Effector memory CD8-positive, alpha-beta T cell (primary cell): Measurements from ENCODE around the gene NPNT.

Experiments
- ATAC-seq: fragments of 150-1000 bp; cut with Tn5 transposase; replicated peaks from 2 replicates; pipeline ENCODE4 v1.10.0; 2021; ENCODE audit warnings: mild to moderate bottlenecking, moderate library complexity
- DNase-seq, 3 experiments: peaks; one replicate each; pipeline ENCODE4 v3.0.0; 2021
- H3K27ac Mint-ChIP-seq, 2 donors: one replicate each; pipeline ENCODE4 v1.8.0; 2022; ENCODE audit warnings: mild to moderate bottlenecking in 2 of 2, mixed read lengths in 2 of 2, moderate library complexity in 2 of 2
- H3K27me3 Mint-ChIP-seq, 2 donors: one replicate each; pipeline ENCODE4 v1.8.0; 2022; ENCODE audit warnings: mixed read lengths in 2 of 2
- H3K36me3 Mint-ChIP-seq: one replicate; pipeline ENCODE4 v1.8.0; 2022; ENCODE audit warnings: mild to moderate bottlenecking, moderate library complexity, mixed read lengths; ENCODE audit not compliant: insufficient read depth
- H3K4me1 Mint-ChIP-seq, 2 donors: one replicate each; pipeline ENCODE4 v1.8.0; 2022; ENCODE audit warnings: low read depth in 2 of 2, mixed read lengths in 2 of 2
- H3K4me3 Mint-ChIP-seq, 2 donors: one replicate each; pipeline ENCODE4 v1.8.0; 2022; ENCODE audit warnings: mild to moderate bottlenecking in 2 of 2, mixed read lengths in 2 of 2, moderate library complexity in 2 of 2
- H3K9me3 Mint-ChIP-seq, 2 donors: one replicate each; pipeline ENCODE4 v1.8.0; 2022; ENCODE audit warnings: mixed read lengths in 2 of 2

The NPNT gene

DNA sequence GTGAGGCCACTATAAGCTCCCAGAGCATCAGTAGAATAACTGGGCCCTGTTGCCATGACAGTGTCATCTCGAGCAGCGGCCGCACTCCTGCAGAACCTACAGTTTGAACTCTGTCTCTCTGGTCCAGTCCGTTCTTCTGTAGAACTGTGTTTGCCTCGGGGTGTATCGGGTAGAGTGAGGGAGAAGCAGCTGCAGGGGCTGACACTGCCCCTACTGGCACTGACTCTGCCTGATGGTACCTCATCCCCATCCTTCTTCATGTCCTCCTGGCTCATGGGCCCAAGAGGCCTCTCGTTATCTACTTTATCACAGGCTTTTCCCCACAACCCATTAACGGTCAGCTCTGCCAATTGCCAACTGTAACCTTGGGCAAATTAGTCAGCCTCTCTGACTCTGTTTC lies 96.5 kb downstream of the NPNT start:
- H3K4me3 Mint-ChIP-seq, result no peak overlapping the region
- H3K36me3 Mint-ChIP-seq, result no peaks in the 10 kb centered on the region
- H3K27me3 Mint-ChIP-seq, result no peaks in the 10 kb centered on the region
- no peak overlapping the region for H3K27ac Mint-ChIP-seq
- no peaks in the 10 kb centered on the region for H3K9me3 Mint-ChIP-seq
- no peaks in the 10 kb centered on the region for H3K4me1 Mint-ChIP-seq
- DNase-seq (no peak), ATAC-seq (no peak)

DNA sequence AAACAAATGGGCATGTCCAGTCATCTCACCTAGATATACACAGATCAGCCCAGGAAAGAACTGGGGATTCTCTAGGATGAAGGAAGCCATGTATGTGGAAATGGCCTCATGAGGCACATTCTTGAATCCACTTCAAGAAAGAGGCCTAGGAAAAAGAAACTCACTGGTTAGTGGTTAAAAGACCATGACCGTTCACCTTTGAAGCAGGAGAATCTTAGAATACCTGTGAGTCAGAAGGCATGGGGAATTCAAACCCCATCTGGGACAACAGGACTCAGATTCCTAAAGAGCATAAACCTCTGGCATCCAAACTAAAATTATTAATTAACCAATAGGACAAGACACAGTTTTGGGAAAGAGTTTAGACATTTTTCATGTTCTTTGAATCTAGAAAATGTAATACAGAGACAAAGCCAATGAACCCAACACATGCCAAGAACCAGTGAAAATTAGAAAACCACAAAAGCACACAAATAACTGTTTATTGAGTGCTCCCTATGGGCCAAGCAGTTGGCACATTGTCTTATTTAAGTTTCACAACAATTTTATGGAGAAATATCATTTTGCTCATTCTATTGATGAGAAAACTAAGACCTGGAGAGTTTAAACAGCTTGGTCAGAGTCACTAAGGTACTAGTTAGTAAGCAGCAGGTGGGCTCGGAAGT lies 97.5 kb downstream of the NPNT start:
- H3K9me3 Mint-ChIP-seq, result peaks cover 3 to 7% of the 10 kb centered on the region in 2 donors
- peaks cover 7 to 9% of the 10 kb centered on the region in 2 donors for H3K27me3 Mint-ChIP-seq
- ATAC-seq (no peak), DNase-seq (no peak)
- H3K4me3 Mint-ChIP-seq, result no peak overlapping the region
- H3K4me1 Mint-ChIP-seq, result no peaks in the 10 kb centered on the region
- no peak overlapping the region for H3K27ac Mint-ChIP-seq
- H3K36me3 Mint-ChIP-seq, result no peaks in the 10 kb centered on the region

DNA sequence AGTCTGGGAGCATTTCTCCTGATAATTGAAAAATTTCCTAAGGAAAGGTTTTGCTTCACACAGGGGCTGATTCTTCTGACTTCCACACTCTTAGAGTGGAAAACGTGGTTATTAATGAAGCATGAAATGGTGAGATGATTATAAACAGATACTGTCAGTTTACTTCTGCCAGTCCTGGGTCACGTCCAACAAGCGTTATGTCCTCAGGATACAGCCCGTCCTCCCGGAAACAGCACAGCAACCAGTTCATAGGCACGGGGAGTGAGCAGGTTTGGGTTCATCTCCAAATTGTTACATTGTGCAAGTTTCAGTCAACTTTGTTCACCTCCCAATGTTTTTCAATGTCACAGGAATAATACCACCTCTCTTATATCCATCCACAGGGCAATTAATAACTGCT lies 98.8 kb downstream of the NPNT start:
- H3K4me1 Mint-ChIP-seq, result no peaks in the 10 kb centered on the region
- DNase-seq (no peak), ATAC-seq (no peak)
- peaks cover 3 to 7% of the 10 kb centered on the region in 2 donors for H3K9me3 Mint-ChIP-seq
- peaks cover 7 to 9% of the 10 kb centered on the region in 2 donors for H3K27me3 Mint-ChIP-seq
- no peak overlapping the region for H3K4me3 Mint-ChIP-seq
- no peaks in the 10 kb centered on the region for H3K36me3 Mint-ChIP-seq
- no peak overlapping the region for H3K27ac Mint-ChIP-seq

- no peak overlapping the region for H3K4me3 Mint-ChIP-seq
- no peaks in the 10 kb centered on the region for H3K36me3 Mint-ChIP-seq
- peaks cover 3 to 7% of the 10 kb centered on the region in 2 donors for H3K9me3 Mint-ChIP-seq
- no peaks in the 10 kb centered on the region for H3K4me1 Mint-ChIP-seq
- ATAC-seq (no peak), DNase-seq (no peak)
- H3K27ac Mint-ChIP-seq, result no peak overlapping the region
- peaks cover 7 to 9% of the 10 kb centered on the region in 2 donors for H3K27me3 Mint-ChIP-seq
These were observed 99.7 kb downstream of the NPNT start for GRCh38 chr4:105994841-105995501.

DNA sequence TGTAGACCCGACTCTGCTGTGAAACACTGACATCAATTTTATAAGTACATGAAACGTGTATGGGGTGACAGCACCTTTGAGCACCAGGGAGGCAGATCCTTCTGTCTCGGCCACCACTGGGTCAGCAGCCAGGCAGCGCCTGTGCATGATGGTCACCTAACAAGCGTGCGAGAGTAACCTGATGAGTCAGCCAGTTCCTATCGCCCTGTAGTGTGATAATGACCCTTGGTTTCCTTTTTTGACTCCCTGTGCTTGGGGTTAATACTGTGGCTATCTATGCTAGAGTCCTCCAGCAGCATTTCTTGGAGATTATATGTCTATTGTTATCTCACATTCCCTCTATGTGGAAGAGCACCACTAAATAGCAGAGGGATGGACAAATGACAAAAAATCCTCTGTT lies 101.6 kb downstream of the NPNT start:
- DNase-seq, result no peak
- Mint-ChIP-seq H3K9me3 (peaks cover 3 to 7% of the 10 kb centered on the region in 2 donors), H3K4me3 (no peak overlapping the region), H3K27ac (no peak overlapping the region), H3K27me3 (peaks cover 7 to 9% of the 10 kb centered on the region in 2 donors), H3K36me3 (no peaks in the 10 kb centered on the region), H3K4me1 (no peaks in the 10 kb centered on the region)
- ATAC-seq, result no peak

DNA sequence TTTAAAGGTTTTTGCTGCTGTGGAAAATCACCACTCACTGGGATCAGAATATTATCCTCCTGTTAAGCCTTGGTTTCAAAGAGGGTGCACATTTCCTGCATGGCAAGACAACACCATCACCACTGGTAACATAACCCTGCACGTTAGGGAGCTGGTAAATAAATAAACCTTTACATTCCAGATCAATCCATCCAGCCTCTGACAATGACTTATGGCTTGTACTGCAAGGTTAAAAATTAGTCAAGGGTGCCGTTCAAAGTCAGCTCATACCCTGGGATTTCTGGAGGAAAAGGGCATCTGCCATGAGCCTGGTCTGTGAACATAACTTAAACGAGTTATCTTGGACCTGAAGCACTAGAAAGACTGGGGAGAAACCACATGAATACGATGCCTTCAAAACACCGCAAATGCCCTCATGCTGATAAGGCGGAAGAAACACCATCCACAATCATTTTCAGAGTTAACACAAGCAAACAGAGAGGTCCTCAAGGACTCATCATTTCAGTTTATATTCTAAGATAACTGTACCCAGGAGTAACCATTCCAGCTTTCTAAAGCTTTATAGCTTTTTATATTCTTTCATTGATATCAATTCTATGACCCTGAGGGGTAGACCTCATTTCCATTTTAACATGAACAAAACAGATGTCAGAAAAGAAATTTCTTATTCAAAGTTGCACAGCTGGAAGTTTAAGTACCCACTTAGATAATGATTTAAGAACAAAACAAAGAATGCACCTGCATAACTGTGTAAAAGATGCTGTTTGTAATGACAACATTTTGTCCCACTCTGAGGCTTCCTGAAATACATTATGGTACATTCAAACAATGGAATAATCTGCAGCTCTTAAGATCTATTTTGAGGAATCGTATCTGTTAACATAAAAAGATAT lies 103.1 kb downstream of the NPNT start:
- no peak overlapping the region for H3K4me3 Mint-ChIP-seq
- no peak overlapping the region for H3K27ac Mint-ChIP-seq
- no peak for ATAC-seq
- H3K36me3 Mint-ChIP-seq, result peaks cover under 1% of the 10 kb centered on the region
- no peak for DNase-seq
- peaks cover 7 to 9% of the 10 kb centered on the region in 2 donors for H3K27me3 Mint-ChIP-seq
- H3K9me3 Mint-ChIP-seq, result peaks cover 3 to 7% of the 10 kb centered on the region in 2 donors
- no peaks in the 10 kb centered on the region for H3K4me1 Mint-ChIP-seq

- Mint-ChIP-seq H3K4me1 (no peaks in the 10 kb centered on the region), H3K4me3 (no peak overlapping the region), H3K27ac (no peak overlapping the region), H3K9me3 (no peaks in the 10 kb centered on the region), H3K36me3 (peaks cover 4% of the 10 kb centered on the region), H3K27me3 (no peaks in the 10 kb centered on the region)
- DNase-seq (no peak), ATAC-seq (no peak)
These were observed 107.7 kb downstream of the NPNT start for GRCh38 chr4:106002994-106003393.

DNA sequence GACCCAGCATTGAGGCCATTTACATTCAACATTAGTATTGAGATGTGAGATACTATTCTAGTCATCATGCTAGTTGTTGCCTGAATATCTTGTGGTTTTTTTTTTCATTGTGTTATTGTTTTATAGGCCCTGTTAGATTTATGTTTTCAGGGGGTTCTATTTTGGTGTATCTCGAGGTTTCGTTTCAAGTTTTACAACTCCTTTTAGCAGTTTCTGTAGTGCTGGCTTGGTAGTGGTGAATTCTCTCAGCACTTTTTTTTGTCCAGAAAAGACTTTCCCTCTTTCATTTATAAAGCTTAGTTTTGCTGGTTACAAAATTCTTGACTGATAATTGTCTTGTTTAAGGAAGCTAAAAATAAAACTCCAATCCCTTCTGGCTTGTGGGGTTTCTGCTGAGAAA lies 115.5 kb downstream of the NPNT start:
- no peak overlapping the region for H3K4me3 Mint-ChIP-seq

GRCh38 chr4:106011387-106011786 lies 116.1 kb downstream of the NPNT start:
- ATAC-seq (no peak), DNase-seq (no peak)
- Mint-ChIP-seq H3K9me3 (peaks cover 11 to 29% of the 10 kb centered on the region in 2 donors), H3K27me3 (no peaks in the 10 kb centered on the region), H3K27ac (no peak overlapping the region), H3K36me3 (no peaks in the 10 kb centered on the region), H3K4me3 (no peak overlapping the region), H3K4me1 (no peaks in the 10 kb centered on the region)

More for the DNA sequence above, 115.5 kb downstream of the NPNT start:
- DNase-seq (no peak), ATAC-seq (no peak)
- Mint-ChIP-seq H3K36me3 (no peaks in the 10 kb centered on the region), H3K9me3 (peaks cover 11 to 29% of the 10 kb centered on the region in 2 donors), H3K4me1 (no peaks in the 10 kb centered on the region), H3K27ac (no peak overlapping the region), H3K27me3 (no peaks in the 10 kb centered on the region)

DNA sequence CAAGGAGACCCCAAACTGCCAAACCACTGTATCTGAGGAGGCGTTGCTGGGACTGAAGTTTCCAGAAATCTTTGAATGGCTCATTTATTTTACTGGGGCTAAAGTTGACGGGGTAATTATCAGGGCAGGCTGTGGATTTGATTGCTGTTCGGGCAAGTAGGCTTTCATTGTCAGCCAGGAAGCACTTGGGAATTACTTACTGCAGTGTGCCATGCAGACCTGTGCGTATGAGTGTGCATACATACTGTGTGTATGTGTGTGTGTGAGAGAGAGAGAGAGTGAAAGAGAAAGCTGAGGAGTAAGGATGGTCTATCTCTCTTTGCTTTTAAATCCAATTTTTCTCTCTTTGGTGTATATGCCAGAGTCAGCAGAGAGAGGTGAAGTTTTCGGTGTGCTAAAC lies 122.7 kb downstream of the NPNT start:
- Mint-ChIP-seq H3K36me3 (no peaks in the 10 kb centered on the region), H3K9me3 (peaks cover 5 to 19% of the 10 kb centered on the region in 2 donors), H3K27ac (no peak overlapping the region), H3K27me3 (no peaks in the 10 kb centered on the region), H3K4me3 (no peak overlapping the region), H3K4me1 (no peaks in the 10 kb centered on the region)
- DNase-seq (no peak), ATAC-seq (no peak)

GRCh38 chr4:106019771-106020170 lies 124.5 kb downstream of the NPNT start:
- no peak for ATAC-seq
- no peaks in the 10 kb centered on the region for H3K27me3 Mint-ChIP-seq
- H3K4me3 Mint-ChIP-seq, result no peak overlapping the region
- H3K27ac Mint-ChIP-seq, result no peak overlapping the region
- H3K36me3 Mint-ChIP-seq, result no peaks in the 10 kb centered on the region
- DNase-seq, result no peak
- peaks cover under 1 to 7% of the 10 kb centered on the region in 2 donors for H3K9me3 Mint-ChIP-seq
- no peaks in the 10 kb centered on the region for H3K4me1 Mint-ChIP-seq
